CD4-positive, alpha-beta T cell treated with Interleukin-12 subunit alpha and Interleukin-12 subunit beta, for 1 hour (primary cell): ENCODE results near the gene CDH8.
"Not testable (repeated sequence)": the region's sequence is repeated elsewhere in the genome, so short reads cannot be mapped to it uniquely, and the experiment has no call there.

Source experiments
- DNase-seq: peaks from one replicate; pipeline ENCODE4 v3.0.0-alpha.2; 2020

CDH8 gene

GRCh38 chr16:61926766-61927165 lies 109.5 kb downstream of the CDH8 start:
- no peak for DNase-seq

- no peak for DNase-seq
Observed at GRCh38 chr16:61923629-61924028, 112.6 kb downstream of the CDH8 start.

GRCh38 chr16:61921373-61921772 lies 114.9 kb downstream of the CDH8 start:
- no peak for DNase-seq

GRCh38 chr16:61917865-61918826 lies 118.1 kb downstream of the CDH8 start:
- not testable (repeated sequence) for DNase-seq

GRCh38 chr16:61915569-61915968 lies 120.7 kb downstream of the CDH8 start:
- DNase-seq = no peak

- no peak for DNase-seq
Observed at GRCh38 chr16:61909074-61909473, 127.2 kb downstream of the CDH8 start.

- DNase-seq = no peak
Observed at GRCh38 chr16:61908426-61908825, 127.8 kb downstream of the CDH8 start.

- no peak for DNase-seq
Observed at GRCh38 chr16:61901689-61902088, 134.5 kb downstream of the CDH8 start.

GRCh38 chr16:61900482-61900881 lies 135.8 kb downstream of the CDH8 start:
- no peak for DNase-seq

GRCh38 chr16:61897657-61898056 lies 138.6 kb downstream of the CDH8 start:
- no peak for DNase-seq

GRCh38 chr16:61892531-61892930 lies 143.7 kb downstream of the CDH8 start:
- DNase-seq = no peak

GRCh38 chr16:61891460-61891859 lies 144.8 kb downstream of the CDH8 start:
- DNase-seq = no peak

GRCh38 chr16:61890386-61890785 lies 145.9 kb downstream of the CDH8 start:
- no peak for DNase-seq

- peak; percentile 0 for DNase-seq
Observed at GRCh38 chr16:61887903-61888302, 148.3 kb downstream of the CDH8 start.

- no peak for DNase-seq
Observed at GRCh38 chr16:61885343-61885742, 150.9 kb downstream of the CDH8 start.

GRCh38 chr16:61879306-61879705 lies 156.9 kb downstream of the CDH8 start:
- DNase-seq = no peak

- DNase-seq = no peak
Observed at GRCh38 chr16:61877436-61877835, 158.8 kb downstream of the CDH8 start.

- no peak for DNase-seq
Observed at GRCh38 chr16:61872778-61873119, 163.5 kb downstream of the CDH8 start.

GRCh38 chr16:61871837-61872777 lies 164.1 kb downstream of the CDH8 start:
- DNase-seq = no peak

GRCh38 chr16:61862221-61863155 lies 173.8 kb downstream of the CDH8 start:
- no peak for DNase-seq

- DNase-seq = no peak
Observed at GRCh38 chr16:61858988-61859387, 177.2 kb downstream of the CDH8 start.

- no peak for DNase-seq
Observed at GRCh38 chr16:61842666-61843065, 193.6 kb downstream of the CDH8 start.
